Activated CD4-positive, alpha-beta memory T cell treated with anti-CD3 and anti-CD28 coated beads, Interleukin-2, amount 10 ng/mL, durations not matched to agents 7 days and 5 days (primary cell): Measurements from ENCODE around the gene LSM4. TPM values are rescaled to one million over a fixed set of nuclear protein-coding genes. Genes with fewer than 3 reads are reported as not detected.

Source experiments
- CTCF ChIA-PET: fragments of 350-600 bp; sonication (Branson Sonifier 250); formaldehyde crosslinking; loops from one replicate; lab custom pipeline; 2021; ENCODE audit warnings: antibody characterized with exemption, inconsistent platforms; lab: Charles Lee
- POLR2A ChIA-PET: fragments of 350-600 bp; sonication (Branson Sonifier 250); formaldehyde crosslinking; loops from one replicate; lab custom pipeline; 2021; ENCODE audit warnings: antibody characterized with exemption; lab: Charles Lee
- DNase-seq: peaks from one replicate; pipeline ENCODE4 v3.0.0-alpha.2; 2020
- H3K27ac Mint-ChIP-seq: one replicate; pipeline ENCODE4 v1.8.0; 2021; ENCODE audit warnings: mild to moderate bottlenecking, mixed read lengths
- H3K27me3 Mint-ChIP-seq: one replicate; pipeline ENCODE4 v1.8.0; 2021; ENCODE audit warnings: mixed read lengths
- H3K36me3 Mint-ChIP-seq: one replicate; pipeline ENCODE4 v1.8.0; 2021; ENCODE audit warnings: low read depth, mixed read lengths
- H3K4me1 Mint-ChIP-seq: one replicate; pipeline ENCODE4 v1.8.0; 2021; ENCODE audit warnings: mixed read lengths
- H3K4me3 Mint-ChIP-seq: one replicate; pipeline ENCODE4 v1.8.0; 2021; ENCODE audit warnings: mild to moderate bottlenecking, mixed read lengths
- H3K9me3 Mint-ChIP-seq: one replicate; pipeline ENCODE4 v1.8.0; 2021; ENCODE audit warnings: mixed read lengths
- total RNA-seq, 2 experiments: library from RNA; stranded (reverse); gene quantifications; one replicate each; pipeline ENCODE4 v1.2.3, GENCODE V29; 2021

The LSM4 gene
- total RNA-seq, 2 experiments from 2014 or later = 180 to 186 TPM

DNA sequence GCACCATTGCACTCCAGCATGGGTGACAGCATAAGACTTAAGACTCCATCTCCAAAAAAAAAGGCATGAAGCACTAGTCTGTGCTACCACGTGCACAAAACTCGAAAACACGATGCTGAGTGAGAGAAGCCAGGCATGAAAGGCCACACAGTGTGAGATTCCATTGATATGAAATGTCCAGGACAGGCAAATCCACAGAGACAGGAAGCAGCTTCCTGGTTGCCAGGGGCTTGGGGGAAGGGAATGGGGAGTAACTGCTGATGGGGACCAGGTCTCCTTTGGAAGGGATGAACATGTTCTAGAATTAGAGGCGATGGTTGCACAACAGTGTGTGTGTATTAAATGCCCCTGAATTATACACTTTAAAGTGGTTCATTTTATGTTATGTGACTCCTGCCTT lies 25.6 kb downstream of the LSM4 start:
- H3K36me3 Mint-ChIP-seq = peaks cover 43% of the 10 kb centered on the region
- CTCF ChIA-PET = interaction anchor here (3.2 kb wide), 1 partner anchor 18 kb away, joined by 20 read pairs; no protein-coding TSS in a partner anchor
- H3K9me3 Mint-ChIP-seq = no peaks in the 10 kb centered on the region
- DNase-seq = no peak
- H3K4me1 Mint-ChIP-seq = peaks cover 70% of the 10 kb centered on the region
- H3K27me3 Mint-ChIP-seq = no peaks in the 10 kb centered on the region
- peak overlapping the region; percentile 49 for H3K27ac Mint-ChIP-seq
- POLR2A ChIA-PET = interaction anchor here (1.6 to 10.4 kb wide), 2 partner anchors 18 to 25 kb away, joined by 4 to 709 read pairs; partner anchors contain the start of gene JUND
- H3K4me3 Mint-ChIP-seq = no peak overlapping the region

- Mint-ChIP-seq H3K36me3 (peaks cover 42% of the 10 kb centered on the region), H3K27ac (peak overlapping the region; percentile 97), H3K4me1 (peaks cover 75% of the 10 kb centered on the region), H3K9me3 (no peaks in the 10 kb centered on the region), H3K4me3 (peak overlapping the region; percentile 96), H3K27me3 (no peaks in the 10 kb centered on the region)
- no peak for DNase-seq
- CTCF ChIA-PET = interaction anchor here (1.0 to 6.5 kb wide), 2 partner anchors 9 to 15 kb away, joined by 3 to 176 read pairs; partner anchors contain the start of gene JUND
- POLR2A ChIA-PET = interaction anchor here (6.6 to 7.0 kb wide), 3 partner anchors 8 to 24 kb away, joined by 174 to 691 read pairs (median 221); partner anchors contain the start of genes JUND and LSM4
Measured at GRCh38 chr19:18295034-18295451, 27.8 kb downstream of the LSM4 start.

- Mint-ChIP-seq H3K27ac (peak overlapping the region; percentile 97), H3K4me3 (peak overlapping the region; percentile 96), H3K4me1 (peaks cover 80% of the 10 kb centered on the region), H3K36me3 (peaks cover 42% of the 10 kb centered on the region), H3K27me3 (no peaks in the 10 kb centered on the region), H3K9me3 (no peaks in the 10 kb centered on the region)
- ChIA-PET POLR2A (interaction anchor here (2.4 to 7.0 kb wide), 4 partner anchors 9 to 25 kb away, joined by 8 to 691 read pairs (median 198); partner anchors contain the start of genes JUND and LSM4), CTCF (interaction anchor here (1.0 to 6.5 kb wide), 2 partner anchors 10 to 14 kb away, joined by 3 to 176 read pairs; partner anchors contain the start of gene JUND)
- DNase-seq = peak; percentile 95
Measured at GRCh38 chr19:18294467-18294864, 28.4 kb downstream of the LSM4 start.

DNA sequence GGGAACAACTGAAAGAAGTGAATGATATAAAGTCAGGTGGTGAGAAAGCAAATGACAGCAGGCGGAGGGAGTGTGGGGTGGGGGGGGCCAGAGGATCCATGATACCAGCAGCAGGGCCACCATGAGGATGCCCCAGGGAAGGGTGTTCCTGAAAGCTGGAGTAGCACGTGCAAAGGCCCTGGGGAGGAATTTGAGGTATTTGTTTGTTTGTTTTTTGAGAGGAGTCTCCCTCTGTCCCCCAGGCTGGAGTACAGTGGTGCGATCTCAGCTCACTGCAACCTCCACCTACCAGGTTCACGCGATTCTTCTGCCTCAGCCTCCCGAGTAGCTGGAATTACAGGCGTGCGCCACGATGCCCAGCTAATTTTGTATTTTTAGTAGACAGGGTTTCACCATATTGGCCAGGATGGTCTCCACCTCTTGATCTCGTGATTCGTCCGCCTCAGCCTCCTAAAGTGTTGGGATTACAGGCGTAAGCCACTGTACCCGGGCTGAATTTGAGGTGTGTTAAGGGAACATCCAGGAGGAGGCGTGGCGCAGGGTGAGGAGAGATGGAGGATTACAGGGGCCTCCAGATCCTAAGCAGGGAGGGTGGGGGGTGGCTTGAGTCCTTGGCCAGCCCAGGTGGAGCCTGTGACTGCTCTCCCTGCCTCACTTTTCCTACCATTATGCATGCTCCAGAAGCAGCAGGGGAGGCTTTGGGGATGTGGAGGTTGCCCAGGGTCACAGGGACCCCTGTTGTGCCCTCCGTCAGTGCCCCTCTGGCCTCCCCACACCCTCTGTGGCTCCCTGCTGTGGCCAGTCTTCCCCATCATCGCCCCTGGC lies 29.0 kb downstream of the LSM4 start:
- Mint-ChIP-seq H3K9me3 (no peaks in the 10 kb centered on the region), H3K4me3 (peak overlapping the region; percentile 96), H3K36me3 (peaks cover 37% of the 10 kb centered on the region), H3K27ac (peak overlapping the region; percentile 97), H3K27me3 (no peaks in the 10 kb centered on the region), H3K4me1 (peaks cover 78% of the 10 kb centered on the region)
- ChIA-PET POLR2A (interaction anchor here (0.7 to 7.0 kb wide), 9 partner anchors 9 to 206 kb away, joined by 3 to 691 read pairs (median 8); partner anchors contain the start of genes JUND and LSM4), CTCF (interaction anchor here (1.0 to 6.5 kb wide), 3 partner anchors 10 to 14 kb away, joined by 3 to 176 read pairs (median 38); partner anchors contain the start of gene JUND)
- no peak for DNase-seq

- POLR2A ChIA-PET = interaction anchor here (0.6 to 7.0 kb wide), 12 partner anchors 10 to 205 kb away, joined by 3 to 691 read pairs (median 6); partner anchors contain the start of genes IQCN, JUND and LSM4
- peaks cover 35% of the 10 kb centered on the region for H3K36me3 Mint-ChIP-seq
- peaks cover 78% of the 10 kb centered on the region for H3K4me1 Mint-ChIP-seq
- no peaks in the 10 kb centered on the region for H3K9me3 Mint-ChIP-seq
- CTCF ChIA-PET = interaction anchor here (0.6 to 6.5 kb wide), 9 partner anchors 8 to 36 kb away, joined by 3 to 176 read pairs (median 3); partner anchors contain the start of genes JUND and LSM4
- no peaks in the 10 kb centered on the region for H3K27me3 Mint-ChIP-seq
- peak overlapping the region; percentile 97 for H3K27ac Mint-ChIP-seq
- peak; percentile 76 for DNase-seq
- peak overlapping the region; percentile 96 for H3K4me3 Mint-ChIP-seq
Measured at GRCh38 chr19:18292810-18293641, 29.9 kb downstream of the LSM4 start.

- H3K36me3 Mint-ChIP-seq = peaks cover 35% of the 10 kb centered on the region
- H3K27ac Mint-ChIP-seq = peak overlapping the region; percentile 97
Measured at GRCh38 chr19:18292462-18292809, 30.4 kb downstream of the LSM4 start.

DNA sequence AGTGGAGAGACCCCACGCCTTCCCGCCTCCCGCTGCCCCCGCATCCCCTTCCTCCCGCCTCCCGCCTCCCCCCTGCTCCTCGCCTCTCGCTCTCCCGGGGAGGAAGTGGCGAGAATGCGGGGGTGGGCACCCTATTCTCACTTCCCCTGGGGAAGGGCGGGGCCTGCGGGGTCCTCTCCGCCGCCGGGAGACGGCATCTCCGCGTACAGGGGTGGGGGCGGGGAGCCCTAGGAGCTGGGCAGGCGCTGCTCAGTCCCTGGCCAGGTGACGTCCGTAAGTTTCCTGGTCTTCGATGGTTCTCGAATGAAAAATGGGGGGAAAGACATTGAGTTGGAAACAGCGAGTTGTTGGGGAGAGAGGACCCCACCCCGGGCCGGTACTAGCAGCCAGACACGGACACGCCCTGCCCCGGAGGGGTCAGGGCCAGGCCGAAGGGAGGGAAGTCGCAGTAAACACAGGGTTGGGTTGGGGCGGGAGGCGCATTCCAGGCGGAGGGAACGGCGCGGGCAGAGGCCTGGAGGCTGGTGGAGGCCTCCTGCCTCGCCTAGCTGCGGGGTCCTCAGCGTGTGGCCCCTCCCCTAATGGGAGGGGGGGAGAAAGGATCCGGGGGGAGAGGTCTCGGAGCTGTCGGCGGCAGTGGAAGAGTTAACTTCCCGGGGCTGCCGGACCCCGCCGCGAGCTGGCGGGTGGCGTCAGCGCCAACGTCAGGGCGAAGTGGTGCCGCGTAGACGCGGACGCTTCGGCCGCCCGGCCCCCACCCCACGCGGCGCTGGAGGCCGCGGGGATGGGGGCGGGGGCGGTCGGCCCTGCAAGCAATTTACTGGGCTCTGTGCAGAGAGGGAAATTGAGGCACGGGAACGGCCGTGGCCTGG lies 31.1 kb downstream of the LSM4 start:
- no peaks in the 10 kb centered on the region for H3K27me3 Mint-ChIP-seq
- H3K4me3 Mint-ChIP-seq = peak overlapping the region; percentile 96
- peaks cover 31% of the 10 kb centered on the region for H3K36me3 Mint-ChIP-seq
- H3K4me1 Mint-ChIP-seq = peaks cover 79% of the 10 kb centered on the region
- ChIA-PET CTCF (interaction anchor here (1.2 to 6.5 kb wide), 6 partner anchors 9 to 31 kb away, joined by 3 to 176 read pairs (median 8); partner anchors contain the start of genes JUND and LSM4), POLR2A (interaction anchor here (0.9 to 7.0 kb wide), 11 partner anchors 11 to 627 kb away, joined by 3 to 691 read pairs (median 5); partner anchors contain the start of genes COPE, DDX49, JUND and LSM4)
- H3K9me3 Mint-ChIP-seq = no peaks in the 10 kb centered on the region
- peak; percentile 90 for DNase-seq
- peak overlapping the region; percentile 97 for H3K27ac Mint-ChIP-seq

More at GRCh38 chr19:18292462-18292809, 30.4 kb downstream of the LSM4 start:
- peak overlapping the region; percentile 96 for H3K4me3 Mint-ChIP-seq
- H3K9me3 Mint-ChIP-seq = no peaks in the 10 kb centered on the region
- peaks cover 77% of the 10 kb centered on the region for H3K4me1 Mint-ChIP-seq
- CTCF ChIA-PET = interaction anchor here (0.6 to 6.5 kb wide), 8 partner anchors 9 to 36 kb away, joined by 3 to 176 read pairs (median 4); partner anchors contain the start of genes JUND and LSM4
- DNase-seq = peak; percentile 54
- POLR2A ChIA-PET = interaction anchor here (0.8 to 7.0 kb wide), 11 partner anchors 11 to 129 kb away, joined by 3 to 691 read pairs (median 8); partner anchors contain the start of genes IQCN, JUND and LSM4
- no peaks in the 10 kb centered on the region for H3K27me3 Mint-ChIP-seq

DNA sequence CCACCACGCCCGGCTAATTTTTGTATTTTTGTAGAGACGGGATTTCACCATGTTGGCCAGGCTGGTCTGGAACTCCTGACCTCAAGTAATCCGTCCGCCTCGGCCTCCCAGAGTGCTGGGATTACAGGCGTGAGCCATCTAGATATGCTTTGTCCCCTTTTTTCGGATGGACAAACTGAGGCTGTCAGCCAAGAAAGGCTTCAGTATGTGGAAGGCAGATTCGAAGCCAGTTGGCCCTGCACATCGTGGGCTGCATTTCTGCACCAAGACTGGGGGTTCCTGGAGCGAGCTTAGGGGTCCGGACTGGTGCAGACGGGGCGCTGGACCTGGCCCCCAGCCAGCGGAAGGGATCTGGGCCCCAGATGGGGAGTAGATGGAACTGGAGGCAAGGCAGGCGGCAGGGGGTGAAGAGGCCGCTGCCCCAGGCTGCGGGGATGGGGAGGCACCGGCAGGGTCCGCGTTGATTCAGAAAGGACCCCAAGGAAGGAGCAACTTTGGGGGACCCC lies 31.8 kb downstream of the LSM4 start:
- peak; percentile 45 for DNase-seq
- H3K4me3 Mint-ChIP-seq = peak overlapping the region; percentile 96
- peaks cover 78% of the 10 kb centered on the region for H3K4me1 Mint-ChIP-seq
- no peaks in the 10 kb centered on the region for H3K27me3 Mint-ChIP-seq
- no peaks in the 10 kb centered on the region for H3K9me3 Mint-ChIP-seq
- H3K36me3 Mint-ChIP-seq = peaks cover 24% of the 10 kb centered on the region
- ChIA-PET CTCF (interaction anchor here (1.9 to 6.5 kb wide), 4 partner anchors 11 to 31 kb away, joined by 6 to 176 read pairs (median 24); partner anchors contain the start of genes JUND and LSM4), POLR2A (interaction anchor here (0.9 to 7.0 kb wide), 10 partner anchors 11 to 628 kb away, joined by 3 to 691 read pairs (median 4); partner anchors contain the start of genes COPE, DDX49, JUND and LSM4)
- peak overlapping the region; percentile 97 for H3K27ac Mint-ChIP-seq

DNA sequence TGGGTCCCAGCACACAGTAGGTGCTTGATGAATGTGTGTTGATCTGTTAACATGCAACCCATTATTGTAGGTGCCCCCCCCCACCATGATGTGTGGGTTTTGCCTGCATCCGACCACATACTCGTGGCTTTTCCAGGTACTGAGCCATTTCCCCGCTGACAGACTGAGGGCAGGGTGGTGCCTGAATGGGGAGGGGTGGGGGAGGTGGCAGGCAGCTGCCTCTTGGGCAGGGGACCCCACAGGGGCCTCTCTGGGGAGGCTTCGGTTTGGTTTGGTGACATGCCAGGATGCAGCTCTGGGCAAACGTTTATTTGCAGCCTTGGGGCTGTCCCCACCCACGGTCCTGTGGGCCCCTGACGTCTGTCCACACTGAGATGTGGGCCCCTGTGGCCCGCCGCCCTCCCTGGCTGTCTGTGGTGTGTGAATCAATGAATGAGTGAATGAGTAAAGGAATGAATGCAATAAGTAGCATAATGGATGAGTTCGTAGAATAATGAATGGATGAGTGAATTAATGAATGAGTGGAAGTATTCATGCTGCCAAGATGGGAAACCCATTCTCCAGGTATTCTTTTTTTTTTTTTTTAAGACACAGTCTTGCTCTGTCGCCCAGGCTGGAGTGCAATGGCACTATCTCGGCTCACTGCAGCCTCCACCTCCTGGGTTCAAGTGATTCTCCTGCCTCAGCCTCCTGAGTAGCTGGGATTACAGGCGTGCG lies 32.4 kb downstream of the LSM4 start:
- Mint-ChIP-seq H3K27me3 (no peaks in the 10 kb centered on the region), H3K9me3 (no peaks in the 10 kb centered on the region), H3K36me3 (peaks cover 18% of the 10 kb centered on the region), H3K27ac (peak overlapping the region; percentile 97), H3K4me1 (peaks cover 76% of the 10 kb centered on the region), H3K4me3 (peak overlapping the region; percentile 96)
- ChIA-PET POLR2A (interaction anchor here (0.9 to 7.0 kb wide), 8 partner anchors 10 to 628 kb away, joined by 3 to 691 read pairs (median 4); partner anchors contain the start of genes COPE, DDX49, JUND and LSM4), CTCF (interaction anchor here (0.9 to 6.5 kb wide), 4 partner anchors 10 to 38 kb away, joined by 4 to 176 read pairs (median 22); partner anchors contain the start of genes JUND and LSM4)
- peak; percentile 94 for DNase-seq
